ENCODE data around the gene XCR1.
"Not testable (repeated sequence)": the region's sequence is repeated elsewhere in the genome, so short reads cannot be mapped to it uniquely, and the experiment has no call there.

The XCR1 gene

DNA sequence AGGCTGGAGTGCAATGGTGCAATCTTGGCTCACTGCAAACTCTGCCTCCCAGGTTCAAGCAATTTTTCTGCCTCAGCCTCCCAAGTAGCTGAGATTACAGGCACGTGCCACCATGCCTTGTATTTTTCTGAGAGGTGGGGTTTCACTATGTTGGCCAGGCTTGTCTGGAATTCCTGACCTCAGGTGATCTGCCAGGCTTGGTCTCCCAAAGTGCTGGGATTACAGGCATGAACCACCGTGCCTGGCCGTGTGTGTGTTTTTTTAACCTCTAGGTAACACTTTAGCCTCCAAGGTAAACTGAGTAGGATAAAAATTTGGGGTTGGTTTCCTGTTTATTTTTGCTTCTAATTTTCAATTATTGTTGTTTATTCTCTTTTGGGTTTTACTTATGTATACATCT is 10.8 kb upstream of the XCR1 start:
- not testable (repeated sequence) for DNase-seq

GRCh38 chr3:46036191-46036590 is 8.9 kb upstream of the XCR1 start:
- no peak for DNase-seq

DNA sequence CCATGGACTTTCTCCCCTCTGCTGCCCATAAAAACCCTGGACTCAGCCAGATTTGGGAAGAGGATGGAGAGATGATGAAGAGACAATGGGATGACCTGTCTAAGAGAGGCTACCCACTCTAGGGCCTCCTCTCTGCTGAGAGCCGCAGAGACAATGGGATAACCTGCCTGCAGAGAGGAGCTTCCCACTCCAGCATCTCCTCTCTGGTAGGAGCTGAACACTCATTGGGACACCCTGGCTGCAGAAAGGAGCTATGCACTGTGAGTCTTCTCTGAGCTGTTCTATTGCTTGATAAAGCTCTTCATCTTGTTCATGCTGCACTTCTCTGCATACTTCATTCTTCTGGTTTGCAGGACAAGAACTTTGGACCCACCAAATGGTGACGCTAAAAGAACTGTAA is 4.5 kb upstream of the XCR1 start:
- no peak for DNase-seq

GRCh38 chr3:46031269-46031668 is 4.0 kb upstream of the XCR1 start:
- no peak for DNase-seq

DNA sequence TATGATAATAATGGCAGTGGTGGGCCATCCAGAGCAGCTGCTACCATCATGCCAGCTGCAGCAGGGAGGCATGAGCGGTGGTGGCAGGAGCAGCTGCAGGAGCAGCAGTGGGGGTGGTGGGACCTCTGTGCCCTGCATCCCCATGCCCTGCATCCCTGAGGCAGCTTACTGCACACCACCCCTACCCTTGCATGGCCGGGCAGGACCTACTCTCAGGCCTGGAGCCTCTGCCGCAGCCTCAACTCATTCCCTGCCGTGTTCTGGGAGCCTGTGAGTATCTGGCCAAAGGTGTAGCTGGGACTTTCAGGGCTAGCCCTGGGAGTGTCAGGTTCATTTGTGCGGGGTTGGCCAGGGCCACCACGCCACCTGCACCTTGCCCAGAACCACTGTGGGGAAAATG is 3.3 kb upstream of the XCR1 start:
- DNase-seq = no peak

DNA sequence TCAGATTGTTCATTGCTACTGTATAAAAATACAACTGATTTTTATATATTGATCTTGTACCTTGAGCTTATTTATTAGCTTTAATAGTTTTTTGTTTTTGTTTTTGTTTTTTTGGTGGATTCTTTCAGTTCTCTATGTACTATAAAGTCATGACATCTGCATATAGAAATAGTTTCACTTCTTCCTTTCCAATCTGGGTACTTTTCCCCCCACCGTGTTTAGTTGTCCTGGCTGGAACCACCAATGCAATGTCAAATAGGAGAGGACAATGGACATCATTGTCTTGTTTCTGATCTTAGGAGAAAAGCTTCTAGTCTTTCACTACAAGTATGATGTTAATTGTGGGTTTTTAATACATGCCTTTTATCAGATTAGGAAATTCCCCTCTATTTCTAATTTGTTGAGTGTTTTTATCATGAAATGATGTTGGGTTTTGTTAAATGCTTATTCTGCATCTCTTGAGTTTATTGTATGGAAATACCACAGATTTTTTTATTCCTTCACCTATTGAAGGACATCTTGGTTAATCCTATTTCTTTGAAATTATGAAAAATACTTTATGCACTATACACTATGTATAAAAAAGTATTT is 2.8 kb upstream of the XCR1 start:
- DNase-seq = no peak

GRCh38 chr3:46027736-46028397 is 584 bp upstream of the XCR1 start:
- no peak for DNase-seq

DNA sequence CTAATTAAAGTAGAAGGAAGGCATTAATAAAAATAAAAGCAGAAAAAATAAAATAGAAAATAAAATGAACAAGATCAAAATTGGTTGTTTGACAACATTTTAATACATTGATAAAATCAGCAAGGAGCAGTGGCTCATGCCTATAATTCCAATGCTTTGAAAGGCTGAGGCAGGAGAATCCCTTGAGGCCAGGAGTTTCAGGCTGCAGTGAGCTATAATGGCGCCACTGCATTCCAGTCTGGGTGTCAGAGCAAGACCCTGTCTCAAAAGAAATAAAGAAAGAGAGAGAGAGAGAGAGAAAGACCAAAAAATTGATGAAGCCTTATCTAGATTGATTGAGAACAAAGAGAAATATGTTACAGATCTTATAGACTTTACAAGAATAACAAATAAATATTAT is 2.1 kb downstream of the XCR1 start:
- no peak for DNase-seq

GRCh38 chr3:46024131-46024530 is 3.2 kb downstream of the XCR1 start:
- no peak for DNase-seq

DNA sequence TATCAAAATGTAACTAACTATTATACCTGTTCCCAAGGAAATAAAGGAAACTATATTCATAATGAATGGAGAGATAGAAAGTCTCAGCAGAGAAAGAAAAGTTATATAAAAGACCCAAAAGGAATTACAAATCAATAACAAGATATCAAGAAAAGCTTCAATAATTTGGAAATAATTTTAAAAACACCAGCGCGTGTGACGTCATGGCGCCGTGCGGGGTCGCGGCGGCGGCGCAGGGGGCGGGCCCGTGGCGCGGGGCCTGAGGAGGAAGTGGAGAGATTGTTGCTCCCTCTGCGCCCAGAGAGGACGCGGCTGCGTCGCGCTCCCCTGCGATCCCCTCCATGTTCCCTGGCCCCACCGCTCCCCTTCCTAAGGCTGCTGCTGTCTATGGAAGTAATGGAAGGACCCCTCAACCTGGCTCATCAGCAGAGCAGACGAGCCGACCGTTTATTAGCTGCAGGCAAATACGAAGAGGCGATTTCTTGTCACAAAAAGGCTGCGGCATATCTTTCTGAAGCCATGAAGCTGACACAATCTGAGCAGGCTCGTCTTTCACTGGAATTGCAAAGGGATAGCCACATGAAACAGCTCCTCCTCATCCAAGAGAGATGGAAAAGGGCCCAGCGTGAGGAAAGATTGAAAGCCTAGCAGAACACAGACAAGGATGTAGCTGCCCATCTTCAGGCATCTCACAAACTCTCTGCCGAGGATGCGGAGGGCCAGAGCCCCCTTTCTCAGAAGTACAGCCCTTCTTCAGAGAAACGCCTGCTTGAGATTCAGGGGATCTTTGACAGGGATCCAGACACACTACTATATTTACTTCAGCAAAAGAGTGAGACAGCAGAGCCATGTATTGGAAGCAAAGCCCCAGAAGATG is 4.1 kb downstream of the XCR1 start:
- no peak for DNase-seq

DNA sequence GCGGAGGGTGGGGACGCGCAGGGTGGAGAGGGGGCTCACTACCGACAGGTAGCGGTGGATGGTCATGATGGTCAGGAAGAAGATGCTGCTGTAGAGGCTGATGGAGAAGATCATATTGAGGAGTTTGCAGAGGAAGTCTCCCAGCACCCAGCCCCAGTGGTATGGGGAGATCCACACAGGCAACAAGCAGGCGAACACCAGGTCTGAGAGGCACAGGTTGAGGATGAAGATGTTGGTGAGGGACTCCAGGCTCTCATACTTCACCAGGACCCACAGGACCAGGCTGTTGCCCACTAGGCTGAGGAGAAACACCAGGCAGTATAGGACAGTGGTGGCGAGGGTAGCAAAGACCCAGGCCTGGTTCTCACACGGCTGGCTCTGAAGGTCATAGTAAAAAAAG is 5.8 kb downstream of the XCR1 start:
- DNase-seq = no peak

DNA sequence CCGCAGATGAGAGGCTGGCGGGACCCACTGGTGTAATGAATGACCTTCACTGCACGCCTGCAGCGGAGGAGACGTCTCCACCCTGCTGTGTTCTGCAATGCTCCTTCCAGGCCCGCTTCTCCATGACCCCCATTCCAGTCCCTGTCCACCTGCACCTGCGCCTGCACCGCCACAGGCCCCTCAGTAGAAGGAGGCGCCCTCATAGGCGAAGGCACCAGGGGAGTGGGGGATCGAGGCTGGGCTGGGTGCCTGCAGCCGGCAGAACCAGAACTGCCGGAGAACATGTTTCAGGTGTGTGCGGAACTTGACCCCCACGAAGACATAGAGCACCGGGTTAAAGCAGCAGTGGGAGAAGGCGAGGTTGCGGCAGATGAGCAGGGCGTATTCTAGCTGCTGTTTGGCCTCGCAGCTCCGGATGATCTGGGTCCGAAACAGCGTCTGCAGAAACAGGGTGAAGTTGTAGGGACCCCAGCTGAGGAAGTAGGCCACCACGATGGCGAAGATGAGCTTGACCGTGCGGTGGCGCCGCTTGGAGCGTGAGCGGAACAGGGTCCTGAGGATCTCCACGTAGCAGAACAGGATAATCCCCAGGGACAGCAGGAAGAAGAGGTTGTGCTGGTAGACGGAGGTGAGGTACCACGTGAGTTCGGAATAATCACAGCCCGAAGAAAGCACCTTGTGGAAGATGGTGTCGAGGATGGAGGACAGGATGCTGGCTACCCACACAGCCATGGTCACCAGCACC is 6.3 kb downstream of the XCR1 start:
- DNase-seq = no peak

- no peak for DNase-seq
Measured at GRCh38 chr3:46019707-46020106, 7.6 kb downstream of the XCR1 start.

GRCh38 chr3:46017720-46018119 is 9.6 kb downstream of the XCR1 start:
- no peak for DNase-seq

- DNase-seq = no peak
Measured at GRCh38 chr3:46013316-46014094, 13.8 kb downstream of the XCR1 start.

DNA sequence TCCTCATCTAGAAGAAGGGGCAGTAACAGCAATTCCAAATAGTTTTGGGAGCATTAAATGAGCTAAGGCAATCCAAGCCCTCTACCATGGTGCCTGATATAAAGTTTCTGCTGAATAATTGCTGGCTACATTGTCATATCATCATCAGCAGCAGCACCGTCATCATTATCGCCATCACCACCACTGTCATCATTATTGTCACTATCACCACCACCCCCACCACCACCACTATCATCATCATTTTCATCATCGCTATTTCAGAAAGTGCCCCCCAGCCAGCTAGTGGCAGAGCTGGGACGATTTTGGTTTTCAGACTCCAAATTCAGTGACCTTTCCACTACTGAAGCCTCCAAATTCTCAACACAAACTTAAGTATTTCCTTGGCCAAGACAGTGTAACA is 15.0 kb downstream of the XCR1 start:
- DNase-seq = no peak

GRCh38 chr3:46010519-46011113 is 16.7 kb downstream of the XCR1 start:
- no peak for DNase-seq

DNA sequence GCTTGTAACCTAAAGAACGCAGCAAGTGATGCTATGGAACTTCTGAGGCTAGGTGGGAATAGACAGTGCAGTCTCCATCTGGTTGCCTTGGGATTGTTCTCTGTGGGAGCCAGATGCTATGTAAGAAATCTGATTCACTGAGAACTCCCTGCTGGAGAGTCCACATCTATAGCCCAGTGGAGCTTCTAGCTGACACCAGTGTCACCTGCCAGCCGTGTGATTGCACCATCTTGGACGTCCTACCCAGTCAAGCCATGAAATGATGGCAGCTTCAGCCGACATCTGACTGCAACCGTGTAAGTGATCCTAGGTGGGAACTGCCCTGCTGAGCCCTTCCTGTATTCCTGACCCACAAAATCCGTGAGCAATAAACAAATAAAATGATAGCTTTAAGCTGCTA is 19.2 kb downstream of the XCR1 start:
- no peak for DNase-seq

- DNase-seq = no peak
Measured at GRCh38 chr3:46007280-46007679, 20.0 kb downstream of the XCR1 start.

GRCh38 chr3:46006238-46007032 is 20.8 kb downstream of the XCR1 start:
- DNase-seq = no peak

DNA sequence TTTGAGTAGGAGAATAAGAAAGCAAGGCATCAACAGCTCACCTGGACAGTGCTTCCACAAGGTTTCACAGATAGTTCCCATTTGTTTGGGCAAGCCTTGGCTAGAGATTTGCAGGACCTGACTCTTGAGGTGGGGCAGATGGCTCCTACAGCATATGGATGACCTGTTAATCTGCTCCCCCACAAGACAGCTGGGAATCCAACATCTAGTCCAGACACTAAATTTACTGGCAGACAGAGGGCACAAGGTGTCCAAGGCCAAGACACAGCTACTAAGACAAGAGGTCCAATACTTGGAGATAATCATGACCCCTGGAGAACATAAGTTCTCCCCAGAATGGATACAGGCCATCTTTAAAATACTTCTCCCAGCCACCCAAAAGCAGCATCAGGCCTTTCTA is 23.6 kb downstream of the XCR1 start:
- DNase-seq = not testable (repeated sequence)

All from activated CD8-positive, alpha-beta memory T cell treated with anti-CD3 and anti-CD28 coated beads for 24 hours (primary cell).